SK-N-SH (cell line): ENCODE data around the gene TPRX1. TPM values are rescaled to one million over a fixed set of nuclear protein-coding genes. Genes with fewer than 3 reads are reported as not detected.
A peak's percentile ranks its signal among the peaks of the same experiment; 100 is the strongest.

Experiments
- CTCF ChIA-PET: fragments of 300-600, 350-600 bp; formaldehyde crosslinking; extraction: SDS; loops from one replicate; lab custom pipeline; 2021; lab: Yijun Ruan, JAX
- POLR2A ChIA-PET: fragments of 350-600 bp; sonication (Branson Sonifier 250); formaldehyde crosslinking; extraction: SDS; loops from one replicate; lab custom pipeline; 2020; ENCODE audit warnings: antibody characterized with exemption, inconsistent platforms; lab: Yijun Ruan, JAX
- DNase-seq: peaks from one replicate; pipeline ENCODE4 v3.0.0; 2012
- H2AFZ ChIP-seq: fragments of 200-600 bp; sonication (generic); 2 replicates; pipeline ENCODE4 v1.8.1; 2016; ENCODE audit warnings: antibody characterized with exemption, mild to moderate bottlenecking, low read depth
- H3F3A ChIP-seq: fragments of 200-600 bp; sonication (generic); replicated peaks from 2 replicates; pipeline ENCODE3; 2016; ENCODE audit warnings: antibody characterized with exemption, mild to moderate bottlenecking; ENCODE audit not compliant: insufficient read depth
- H3K27ac ChIP-seq, 2 experiments: fragments of 200-500 bp in 1 of 2; fragments of 200-600 bp in 1 of 2; sonication (Bioruptor generic) in 1 of 2; sonication (generic), shearing (Covaris generic) in 1 of 2; 2 replicates each; pipeline versions ENCODE4 v1.5.1 to v1.6.1; 2014 to 2016; ENCODE audit warnings: low read depth in 2 of 2, inconsistent platforms in 1 of 2, low read length in 1 of 2, mild to moderate bottlenecking in 1 of 2, mixed read lengths in 1 of 2
- H3K27me3 ChIP-seq: fragments of 200-600 bp; sonication (generic), shearing (Covaris generic); 2 replicates; pipeline ENCODE4 v1.6.1; 2016; ENCODE audit warnings: mixed run types; ENCODE audit not compliant: insufficient read depth
- H3K36me3 ChIP-seq, 2 experiments: fragments of 200-500 bp in 1 of 2; fragments of 200-600 bp in 1 of 2; sonication (Bioruptor generic) in 1 of 2; sonication (generic) in 1 of 2; replicated peaks in 1 of 2; 2 replicates each; pipeline versions ENCODE3 to v1.5.1; 2014 to 2016; ENCODE audit warnings: low read length in 1 of 2, mild to moderate bottlenecking in 1 of 2; ENCODE audit not compliant: insufficient read depth in 2 of 2, control insufficient read depth in 1 of 2
- H3K4me1 ChIP-seq, 2 experiments: fragments of 200-500 bp in 1 of 2; fragments of 200-600 bp in 1 of 2; sonication (Bioruptor generic) in 1 of 2; sonication (generic), shearing (Covaris generic) in 1 of 2; 2 replicates each; pipeline versions ENCODE4 v1.5.1 to v1.6.1; 2014 to 2016; ENCODE audit warnings: low read depth in 1 of 2, low read length in 1 of 2, mixed run types in 1 of 2; ENCODE audit not compliant: insufficient read depth in 2 of 2, control insufficient read depth in 1 of 2
- H3K4me2 ChIP-seq: fragments of 200-600 bp; sonication (generic), shearing (Covaris generic); 2 replicates; pipeline ENCODE4 v1.6.1; 2017; ENCODE audit warnings: mixed run types
- H3K4me3 ChIP-seq, 2 experiments: fragments of 200-500 bp in 1 of 2; fragments of 200-600 bp in 1 of 2; sonication (Bioruptor generic) in 1 of 2; sonication (generic), shearing (Covaris generic) in 1 of 2; 2 replicates each; pipeline versions ENCODE4 v1.5.1 to v1.8.1; 2014 to 2016; ENCODE audit warnings: low read depth in 2 of 2, inconsistent platforms in 1 of 2, low read length in 1 of 2, mild to moderate bottlenecking in 1 of 2, mixed read lengths in 1 of 2, moderate library complexity in 1 of 2
- H3K79me2 ChIP-seq: fragments of 200-600 bp; sonication (generic); 2 replicates; pipeline ENCODE4 v1.8.1; 2017; ENCODE audit warnings: mild to moderate bottlenecking; ENCODE audit not compliant: insufficient read depth
- H3K9ac ChIP-seq: fragments of 200-600 bp; sonication (generic); 2 replicates; pipeline ENCODE4 v1.6.1; 2017; ENCODE audit warnings: mixed run types
- H3K9me2 ChIP-seq: fragments of 200-600 bp; sonication (generic); 2 replicates; pipeline ENCODE4 v1.6.1; 2017; ENCODE audit warnings: mixed run types
- H3K9me3 ChIP-seq: fragments of 200-600 bp; sonication (generic); 2 replicates; pipeline ENCODE4 v1.6.1; 2017; ENCODE audit warnings: mixed run types, mild to moderate bottlenecking, moderate library complexity
- H4K20me1 ChIP-seq: fragments of 200-600 bp; sonication (generic); 2 replicates; pipeline ENCODE4 v1.6.1; 2017; ENCODE audit warnings: mild to moderate bottlenecking, mixed run types; ENCODE audit not compliant: insufficient read depth
- CHD2 ChIP-seq: fragments of 150-350 bp; IDR thresholded peaks from 2 replicates; pipeline ENCODE4 v1.6.1; 2018; ENCODE audit warnings: low read length; ENCODE audit not compliant: partially characterized antibody
- CTCF ChIP-seq: fragments of 200-600 bp; sonication (generic); IDR thresholded peaks from 2 replicates; pipeline ENCODE4 v1.6.1; 2017; ENCODE audit warnings: antibody characterized with exemption, mild to moderate bottlenecking, moderate library complexity
- EZH2phosphoT487 ChIP-seq: fragments of 200-600 bp; sonication (generic); IDR thresholded peaks from 2 replicates; pipeline ENCODE4 v1.6.1; 2017; ENCODE audit warnings: low read depth, mixed run types, mild to moderate bottlenecking, antibody characterized with exemption, moderate library complexity, borderline replicate concordance
- GABPA ChIP-seq: IDR thresholded peaks from 2 replicates; pipeline ENCODE4 v1.4.0; 2012; ENCODE audit warnings: low read depth, mild to moderate bottlenecking
- GATA2 ChIP-seq: sonication (generic); formaldehyde crosslinking; IDR thresholded peaks from 2 replicates; pipeline ENCODE4 v1.5.0; 2020; ENCODE audit warnings: mild to moderate bottlenecking, missing genetic modification reagents
- JUND ChIP-seq: IDR thresholded peaks from 2 replicates; pipeline ENCODE4 v1.4.0; 2012
- MEF2A ChIP-seq: IDR thresholded peaks from 2 replicates; pipeline ENCODE4 v1.4.0; 2012; ENCODE audit warnings: low read depth, borderline replicate concordance
- NFIC ChIP-seq: IDR thresholded peaks from 2 replicates; pipeline ENCODE4 v1.4.0; 2012; ENCODE audit warnings: borderline replicate concordance
- RAD21 ChIP-seq: IDR thresholded peaks from 2 replicates; pipeline ENCODE4 v1.6.1; 2012; ENCODE audit warnings: mild to moderate bottlenecking, low read length
- RXRA ChIP-seq: IDR thresholded peaks from 2 replicates; pipeline ENCODE4 v1.4.0; 2012; ENCODE audit warnings: low read depth, mild to moderate bottlenecking, borderline replicate concordance
- SIN3A ChIP-seq: IDR thresholded peaks from 2 replicates; pipeline ENCODE4 v1.6.1; 2012; ENCODE audit warnings: low read depth, mild to moderate bottlenecking, low read length, moderate library complexity, borderline replicate concordance
- WGBS: methylation state at CpG from one replicate; pipeline ENCODE4 v1.1.6; 2017; ENCODE audit warnings: low lambda C conversion rate; 5-methylcytosine and 5-hydroxymethylcytosine counted together
- polyA plus RNA-seq, 3 experiments: library from polyadenylated mRNA; depleted of rRNA; stranded (reverse); fragments of >200 nt; gene quantifications; 2 replicates each; pipeline ENCODE4 v1.2.3, GENCODE V29; 2012

TPRX1 gene
- polyA plus RNA-seq, 1 of the 3 experiments (the other 2 are of a cell fraction), result not detected

GRCh38 chr19:47848823-47849473 lies 44.6 kb upstream of the TPRX1 start:
- peak; percentile 33 for DNase-seq
- CTCF ChIA-PET, result interaction anchor here (1.3 to 1.7 kb wide), 3 partner anchors 9 to 19 kb away, joined by 5 to 12 read pairs (median 7); no protein-coding TSS in a partner anchor
- POLR2A ChIA-PET, result no interaction called here
- Histone ChIP-seq H3K36me3 (no peaks in the 10 kb centered on the region), H2AFZ (no peak overlapping the region), H4K20me1 (no peaks in the 10 kb centered on the region), H3K4me3 (peak overlapping the region in 1 of 2 experiments; percentile 52; a peak in 1 of 4 replicates), H3K4me2 (no peak overlapping the region), H3K27me3 (peaks cover 73% of the 10 kb centered on the region), H3K9me2 (no peaks in the 10 kb centered on the region), H3K9ac (no peak overlapping the region)
- TF ChIP-seq RXRA, result no peak
- TF ChIP-seq CTCF, result peak; percentile 64
- TF ChIP-seq, all 33 proteins: peak for 1
- no peaks in the 10 kb centered on the region for H3F3A ChIP-seq
- H3K4me1 ChIP-seq, result no peaks in the 10 kb centered on the region
- H3K27ac ChIP-seq, result no peak overlapping the region
- H3K9me3 ChIP-seq, result no peaks in the 10 kb centered on the region
- H3K79me2 ChIP-seq, result no peaks in the 10 kb centered on the region
- WGBS, result under 1% methylated on average over 22 of the region's 22 CpGs

- Histone ChIP-seq H3K9me3 (no peaks in the 10 kb centered on the region), H3K4me3 (no peak overlapping the region), H4K20me1 (no peaks in the 10 kb centered on the region), H3K9ac (no peak overlapping the region), H3K9me2 (no peaks in the 10 kb centered on the region), H3K36me3 (no peaks in the 10 kb centered on the region), H3K27me3 (peaks cover 78% of the 10 kb centered on the region), H2AFZ (no peak overlapping the region), H3K4me2 (no peak overlapping the region), H3F3A (no peaks in the 10 kb centered on the region), H3K27ac (no peak overlapping the region), H3K4me1 (no peaks in the 10 kb centered on the region), H3K79me2 (no peaks in the 10 kb centered on the region)
- WGBS, result 46% methylated on average over 10 of the region's 10 CpGs
- TF ChIP-seq CHD2 (no peak), MEF2A (no peak), RAD21 (no peak), SIN3A (no peak)
- POLR2A ChIA-PET, result interaction anchor here (0.6 kb wide), 1 partner anchor 17 kb away, joined by 4 read pairs; no protein-coding TSS in a partner anchor
- DNase-seq, result no peak
- CTCF ChIA-PET, result interaction anchor here (1.3 to 1.7 kb wide), 2 partner anchors 15 to 19 kb away, joined by 5 to 12 read pairs; no protein-coding TSS in a partner anchor
Measured at GRCh38 chr19:47848425-47848822, 44.1 kb upstream of the TPRX1 start.

DNA sequence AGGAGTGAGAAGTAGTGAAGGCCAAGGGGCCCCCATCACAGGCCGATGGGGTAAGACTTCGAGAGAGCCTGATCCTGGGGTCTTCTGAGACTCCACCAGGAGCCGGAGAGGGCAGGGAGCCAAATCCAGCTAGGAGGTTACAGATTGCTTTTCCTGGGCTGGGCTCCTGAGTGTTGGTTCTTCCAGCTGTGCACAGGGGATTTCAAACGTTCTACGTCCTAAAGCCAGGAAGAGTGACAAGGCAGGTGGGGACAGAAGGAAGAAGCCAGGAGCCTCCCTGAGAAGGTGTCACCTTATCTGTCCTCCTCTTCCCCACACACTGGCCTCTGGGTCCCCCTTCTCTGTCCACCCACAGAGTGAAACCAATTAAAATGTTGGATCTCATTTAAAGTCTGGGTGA lies 38.6 kb upstream of the TPRX1 start:
- no peaks in the 10 kb centered on the region for H3K9me2 ChIP-seq
- no peak overlapping the region for H3K9ac ChIP-seq
- peaks cover 9% of the 10 kb centered on the region for H3F3A ChIP-seq
- TF ChIP-seq GATA2 (CRISPR knock-in tag) (no peak), RXRA (no peak), EZH2phosphoT487 (no peak), NFIC (no peak), JUND (no peak), SIN3A (no peak), GABPA (no peak)
- no peaks in the 10 kb centered on the region for H3K4me1 ChIP-seq
- no peak overlapping the region for H3K27ac ChIP-seq
- no peaks in the 10 kb centered on the region for H3K36me3 ChIP-seq
- no peaks in the 10 kb centered on the region for H4K20me1 ChIP-seq
- POLR2A ChIA-PET, result no interaction called here
- DNase-seq, result no peak
- H3K9me3 ChIP-seq, result no peaks in the 10 kb centered on the region
- no peaks in the 10 kb centered on the region for H3K79me2 ChIP-seq
- CTCF ChIA-PET, result no interaction called here
- no peak overlapping the region for H3K4me2 ChIP-seq
- no peak overlapping the region for H2AFZ ChIP-seq
- H3K27me3 ChIP-seq, result peaks cover 61% of the 10 kb centered on the region
- WGBS, result 24% methylated on average over 4 of the region's 5 CpGs
- no peak overlapping the region for H3K4me3 ChIP-seq
